Erythroblast (primary cell): ENCODE results near the gene PDGFB.

Source experiments
- GATA1 ChIP-seq: IDR thresholded peaks from 2 replicates; pipeline ENCODE4 v1.6.1; 2011; ENCODE audit warnings: low read depth, mild to moderate bottlenecking, control low read depth, low read length, moderate library complexity
- POLR2A ChIP-seq: IDR thresholded peaks from 2 replicates; pipeline ENCODE4 v1.6.1; 2011; ENCODE audit warnings: mild to moderate bottlenecking, low read length

DNA sequence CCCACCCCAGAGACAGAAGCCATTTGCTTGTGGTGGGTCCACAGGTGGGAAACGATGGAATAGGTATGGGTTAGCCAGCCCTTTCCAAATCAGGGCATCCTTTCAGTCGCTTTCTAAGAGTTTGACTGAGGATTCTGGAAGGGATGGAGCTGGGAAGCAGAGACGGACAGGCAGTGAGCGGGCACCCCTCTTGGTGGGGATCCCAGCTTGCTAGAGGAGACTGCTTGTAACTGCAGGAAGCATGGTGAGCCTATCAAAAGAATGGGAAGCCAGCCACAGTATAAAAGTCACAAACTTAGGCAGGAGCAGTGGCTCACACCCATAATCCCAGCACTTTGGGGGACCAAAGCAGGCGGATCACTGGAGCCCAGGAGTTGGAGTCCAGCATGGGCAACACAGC lies 6.1 kb upstream of the PDGFB start:
- no peak for TF ChIP-seq POLR2A
- TF ChIP-seq GATA1: no peak
